Measurements from ENCODE around the gene FIP1L1. TPM values are rescaled to one million over a fixed set of nuclear protein-coding genes. Genes with fewer than 3 reads are reported as not detected.
A peak's percentile ranks its signal among the peaks of the same experiment; 100 is the strongest.

The FIP1L1 gene
- total RNA-seq, 1 donor from 2014 or later: 69.9 TPM

DNA sequence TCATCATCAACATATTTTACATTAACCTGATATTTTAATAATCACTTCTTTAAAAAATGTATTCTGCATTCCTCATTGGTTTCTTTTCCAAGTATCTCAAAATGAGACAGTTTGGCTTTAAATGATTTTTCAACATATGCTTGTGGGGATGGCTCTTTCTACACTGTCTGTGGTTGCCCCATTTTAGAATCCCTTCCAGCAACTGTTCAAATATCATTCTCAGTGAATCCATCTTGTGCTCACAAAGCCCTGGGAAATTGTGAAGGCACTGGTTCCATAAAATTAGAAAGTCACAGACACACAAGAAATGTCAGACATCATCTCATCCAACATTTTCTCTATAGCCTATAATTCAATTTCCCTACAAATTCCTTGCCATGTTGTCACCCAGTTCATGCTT lies 110.3 kb downstream of the FIP1L1 start:
- TF ChIP-seq, protein P1, sequence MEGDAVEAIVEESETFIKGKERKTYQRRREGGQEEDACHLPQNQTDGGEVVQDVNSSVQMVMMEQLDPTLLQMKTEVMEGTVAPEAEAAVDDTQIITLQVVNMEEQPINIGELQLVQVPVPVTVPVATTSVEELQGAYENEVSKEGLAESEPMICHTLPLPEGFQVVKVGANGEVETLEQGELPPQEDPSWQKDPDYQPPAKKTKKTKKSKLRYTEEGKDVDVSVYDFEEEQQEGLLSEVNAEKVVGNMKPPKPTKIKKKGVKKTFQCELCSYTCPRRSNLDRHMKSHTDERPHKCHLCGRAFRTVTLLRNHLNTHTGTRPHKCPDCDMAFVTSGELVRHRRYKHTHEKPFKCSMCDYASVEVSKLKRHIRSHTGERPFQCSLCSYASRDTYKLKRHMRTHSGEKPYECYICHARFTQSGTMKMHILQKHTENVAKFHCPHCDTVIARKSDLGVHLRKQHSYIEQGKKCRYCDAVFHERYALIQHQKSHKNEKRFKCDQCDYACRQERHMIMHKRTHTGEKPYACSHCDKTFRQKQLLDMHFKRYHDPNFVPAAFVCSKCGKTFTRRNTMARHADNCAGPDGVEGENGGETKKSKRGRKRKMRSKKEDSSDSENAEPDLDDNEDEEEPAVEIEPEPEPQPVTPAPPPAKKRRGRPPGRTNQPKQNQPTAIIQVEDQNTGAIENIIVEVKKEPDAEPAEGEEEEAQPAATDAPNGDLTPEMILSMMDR (conservative IDR thresholded peaks at IDR 0.05; ENCODE audit: low read depth, low read length): no peak
- H3K4me3 ChIP-seq (ENCODE audit: low read depth, low read length): no peak overlapping the region
- no peak for DNase-seq (ENCODE audit: low read depth)

DNA sequence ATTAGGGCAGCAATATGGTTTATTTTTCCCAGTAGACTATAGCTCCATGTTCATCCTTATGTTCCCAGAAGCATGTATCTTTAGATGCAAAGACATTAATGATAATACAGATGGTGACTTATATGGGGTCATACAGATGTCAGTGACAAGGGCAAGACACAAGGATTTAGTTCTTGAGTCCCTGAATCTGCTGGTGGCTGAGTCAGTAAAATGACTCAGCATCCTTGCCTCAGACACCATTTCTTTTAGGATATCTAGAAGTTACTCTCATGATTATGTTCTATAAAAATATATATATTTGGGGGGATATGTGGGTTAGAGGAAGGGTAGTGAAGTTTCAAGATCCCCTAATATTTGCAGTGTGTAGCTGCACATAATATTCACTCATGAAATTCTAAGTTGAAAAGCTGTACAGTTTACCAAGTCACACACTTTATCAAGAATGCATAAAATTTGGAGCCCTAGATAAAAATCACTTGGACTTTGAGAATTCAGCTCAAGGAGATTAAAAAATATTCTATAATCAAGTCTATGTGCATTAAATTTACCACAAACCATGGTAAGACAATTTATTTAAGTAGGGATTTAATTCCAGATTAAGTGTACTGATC lies 111.9 kb downstream of the FIP1L1 start:
- TF ChIP-seq, protein P1 (conservative IDR thresholded peaks at IDR 0.05; ENCODE audit: low read depth, low read length): no peak
- DNase-seq (ENCODE audit: low read depth): no peak

DNA sequence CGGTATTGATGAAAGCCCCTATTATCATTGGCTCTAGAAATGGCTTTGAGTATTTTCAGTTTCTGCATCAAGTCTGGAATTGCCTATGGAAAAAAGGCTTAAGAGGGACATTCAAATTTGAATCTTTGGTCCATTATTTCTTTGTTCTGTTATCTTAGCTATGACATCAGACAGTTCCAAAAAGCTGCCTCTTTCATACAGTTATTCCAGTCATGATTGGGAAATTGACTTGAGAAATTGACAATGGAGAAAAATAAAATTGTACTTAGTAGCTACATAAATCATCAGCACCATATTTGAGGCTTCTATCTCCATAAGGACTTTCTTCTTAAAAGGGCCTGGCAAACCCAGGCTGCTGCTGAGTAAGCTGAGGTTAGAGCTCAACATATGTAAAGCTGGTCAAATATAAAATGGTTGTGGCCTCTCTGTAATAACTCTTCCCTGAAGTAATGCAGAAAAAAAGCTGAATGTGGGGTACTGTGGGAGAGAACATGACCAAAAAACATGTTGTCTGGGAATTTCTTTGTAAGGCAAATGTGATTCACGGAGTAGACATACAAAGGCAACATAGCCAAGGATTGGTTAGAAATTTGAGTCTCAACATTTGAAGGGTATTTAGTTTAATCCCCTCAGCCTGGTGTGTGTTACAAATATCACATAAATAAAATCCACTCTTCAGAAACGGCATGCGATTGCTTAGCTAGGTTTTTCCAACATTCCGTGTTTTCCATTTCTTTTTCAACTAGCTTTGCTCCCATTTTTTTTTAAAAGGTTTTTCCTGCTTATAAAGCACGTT lies 112.9 kb downstream of the FIP1L1 start:
- H3K4me3 ChIP-seq (ENCODE audit: low read depth, low read length): no peak overlapping the region
- TF ChIP-seq, protein P1 (conservative IDR thresholded peaks at IDR 0.05; ENCODE audit: low read depth, low read length): no peak
- DNase-seq (ENCODE audit: low read depth): no peak

More for the DNA sequence above, 111.9 kb downstream of the FIP1L1 start:
- H3K4me3 ChIP-seq (ENCODE audit: low read depth, low read length): no peak overlapping the region

DNA sequence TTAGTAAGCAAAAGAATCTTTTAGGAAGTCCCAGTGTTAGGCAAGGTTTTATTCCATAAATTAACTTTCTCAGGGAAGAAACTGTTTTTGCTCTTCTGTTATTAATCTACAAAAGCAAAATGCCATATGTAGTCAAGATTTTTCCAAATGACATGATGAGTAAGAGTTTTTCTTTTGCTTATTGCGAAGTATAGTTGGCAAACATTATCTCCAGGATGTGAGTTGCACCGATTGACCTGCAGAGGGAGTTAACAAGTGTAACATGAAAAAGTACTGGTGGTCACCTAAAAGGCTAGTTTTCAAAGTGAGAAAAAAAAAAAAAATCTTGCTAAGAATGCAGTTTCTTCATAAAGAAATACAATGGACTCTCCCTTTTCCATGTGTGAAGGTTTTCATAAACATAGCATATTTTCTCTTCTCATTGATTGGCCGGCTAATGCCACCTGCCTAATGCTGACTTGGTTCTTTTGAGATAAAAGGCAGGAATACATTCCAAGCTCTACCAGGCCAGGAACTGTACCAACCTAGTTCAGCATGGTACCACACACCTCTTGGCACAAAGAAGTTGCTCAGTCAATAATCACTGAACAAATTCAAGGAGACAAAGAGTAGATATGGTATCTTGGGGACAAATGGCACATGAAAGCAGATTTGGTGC lies 113.7 kb downstream of the FIP1L1 start:
- no peak for DNase-seq (ENCODE audit: low read depth)
- TF ChIP-seq, protein P1 (conservative IDR thresholded peaks at IDR 0.05; ENCODE audit: low read depth, low read length): peak; percentile 82
- no peak overlapping the region for H3K4me3 ChIP-seq (ENCODE audit: low read depth, low read length)

DNA sequence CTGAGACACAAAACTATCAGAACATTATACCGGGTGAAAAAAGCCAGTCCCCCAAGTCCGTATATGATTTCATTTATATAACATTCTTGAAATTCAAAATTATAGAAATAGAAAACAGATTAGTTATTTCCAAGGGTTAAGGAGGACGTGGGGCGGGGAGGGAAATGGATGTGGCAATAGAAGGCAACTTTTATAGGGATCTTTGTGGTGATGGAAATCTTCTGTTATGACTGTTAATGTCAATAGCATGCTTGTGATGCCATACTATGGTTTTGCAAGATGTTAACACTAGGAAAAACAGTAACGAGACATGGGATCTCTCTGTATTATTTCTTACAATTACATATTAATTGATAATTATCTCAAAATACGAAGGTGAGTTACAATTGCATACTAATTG lies 117.4 kb downstream of the FIP1L1 start:
- no peak overlapping the region for H3K4me3 ChIP-seq (ENCODE audit: low read depth, low read length)
- TF ChIP-seq, protein P1 (conservative IDR thresholded peaks at IDR 0.05; ENCODE audit: low read depth, low read length): no peak
- no peak for DNase-seq (ENCODE audit: low read depth)

DNA sequence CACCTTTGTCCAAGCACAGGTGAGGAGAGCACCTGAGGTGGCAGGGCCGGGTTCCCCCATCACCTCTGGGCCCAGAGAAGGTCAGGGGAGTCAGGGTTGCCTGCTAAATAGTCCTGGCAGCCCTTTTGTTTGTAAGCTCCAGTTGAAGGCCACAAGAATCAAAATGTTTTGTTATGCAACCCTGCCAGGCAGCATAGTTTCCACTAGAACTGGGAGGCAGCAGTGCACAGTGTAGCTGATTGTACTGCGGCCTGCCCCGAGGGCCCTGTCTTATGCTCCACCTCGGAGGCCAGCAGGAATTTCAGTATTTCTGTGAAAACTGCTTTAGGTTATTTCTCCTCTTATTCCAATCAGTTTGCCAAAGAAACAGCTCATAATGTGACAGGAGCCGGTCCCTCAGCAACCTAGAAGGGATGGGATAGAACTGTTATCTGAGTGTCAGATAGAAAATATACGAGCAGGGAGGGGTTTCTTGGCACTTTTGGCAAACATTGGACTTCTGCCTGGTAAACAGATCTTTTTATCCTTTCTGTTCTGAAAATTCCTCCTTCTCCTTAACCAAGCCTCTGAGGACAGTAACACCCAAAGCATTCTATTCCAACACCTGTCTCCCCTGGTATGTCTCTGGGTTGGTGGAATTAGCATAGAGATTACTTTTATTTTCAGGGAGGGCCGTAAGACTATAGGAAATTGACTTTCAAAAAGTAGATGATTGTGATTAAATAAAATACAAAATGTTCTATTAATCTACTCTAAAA lies 120.2 kb downstream of the FIP1L1 start:
- H3K4me3 ChIP-seq (ENCODE audit: low read depth, low read length): no peak overlapping the region
- no peak for DNase-seq (ENCODE audit: low read depth)
- TF ChIP-seq, protein P1 (conservative IDR thresholded peaks at IDR 0.05; ENCODE audit: low read depth, low read length): no peak

Data from epithelial cell of proximal tubule (primary cell).